ENCODE measurements around the gene HEPHL1.
"Not testable (repeated sequence)": the region's sequence is repeated elsewhere in the genome, so short reads cannot be mapped to it uniquely, and the experiment has no call there.

Gene HEPHL1

GRCh38 chr11:94151903-94152677 is 130.9 kb downstream of the HEPHL1 start:
- DNase-seq, result no peak

GRCh38 chr11:94152678-94153065 is 131.5 kb downstream of the HEPHL1 start:
- no peak for DNase-seq

GRCh38 chr11:94153320-94153719 is 132.2 kb downstream of the HEPHL1 start:
- DNase-seq, result no peak

DNA sequence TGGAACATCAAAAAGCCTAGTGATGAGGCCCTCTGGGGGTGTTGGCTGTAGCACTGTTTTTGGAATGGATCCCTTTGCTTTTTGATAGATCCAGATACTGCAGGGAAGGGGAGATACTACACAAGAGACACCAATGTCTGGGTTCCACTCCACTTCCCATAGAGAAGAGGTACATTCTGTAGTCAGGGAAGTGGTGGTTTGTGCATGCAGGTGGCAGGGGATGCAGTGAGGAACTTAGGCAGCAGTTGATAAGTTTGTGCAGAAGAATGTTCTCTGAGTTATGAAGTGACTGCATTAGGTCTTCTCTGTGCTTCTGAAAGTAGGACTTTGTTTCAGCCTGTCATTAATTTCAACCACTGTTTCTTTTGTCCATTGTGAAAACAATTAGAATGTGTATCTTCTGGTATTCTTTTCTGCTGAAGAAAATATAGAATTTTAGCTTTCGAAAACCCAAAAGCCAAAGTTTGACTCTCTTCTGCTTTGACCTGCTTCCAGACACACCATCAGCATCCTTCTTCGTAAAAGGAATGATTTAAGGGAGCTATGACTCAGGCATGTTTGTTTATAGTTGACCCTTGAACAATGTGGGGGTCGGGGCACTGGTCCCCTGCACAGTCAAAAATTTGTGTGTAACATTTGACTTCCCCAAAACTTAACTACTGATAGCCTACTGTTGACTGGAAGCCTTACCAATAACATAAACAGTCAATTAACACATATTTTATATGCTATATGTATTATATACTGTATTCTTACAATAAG is 133.1 kb downstream of the HEPHL1 start:
- DNase-seq, result no peak

GRCh38 chr11:94157339-94157738 is 136.2 kb downstream of the HEPHL1 start:
- DNase-seq, result not testable (repeated sequence)
